ENCODE data around the gene TNS3. TPM values are rescaled to one million over a fixed set of nuclear protein-coding genes. Genes with fewer than 3 reads are reported as not detected.

The TNS3 gene
- total and polyA plus RNA-seq, 2 of the 13 experiments (the other 11 are each of a cell fraction or from before 2014, with no cell fraction given), result 52.9 to 55.7 TPM

DNA sequence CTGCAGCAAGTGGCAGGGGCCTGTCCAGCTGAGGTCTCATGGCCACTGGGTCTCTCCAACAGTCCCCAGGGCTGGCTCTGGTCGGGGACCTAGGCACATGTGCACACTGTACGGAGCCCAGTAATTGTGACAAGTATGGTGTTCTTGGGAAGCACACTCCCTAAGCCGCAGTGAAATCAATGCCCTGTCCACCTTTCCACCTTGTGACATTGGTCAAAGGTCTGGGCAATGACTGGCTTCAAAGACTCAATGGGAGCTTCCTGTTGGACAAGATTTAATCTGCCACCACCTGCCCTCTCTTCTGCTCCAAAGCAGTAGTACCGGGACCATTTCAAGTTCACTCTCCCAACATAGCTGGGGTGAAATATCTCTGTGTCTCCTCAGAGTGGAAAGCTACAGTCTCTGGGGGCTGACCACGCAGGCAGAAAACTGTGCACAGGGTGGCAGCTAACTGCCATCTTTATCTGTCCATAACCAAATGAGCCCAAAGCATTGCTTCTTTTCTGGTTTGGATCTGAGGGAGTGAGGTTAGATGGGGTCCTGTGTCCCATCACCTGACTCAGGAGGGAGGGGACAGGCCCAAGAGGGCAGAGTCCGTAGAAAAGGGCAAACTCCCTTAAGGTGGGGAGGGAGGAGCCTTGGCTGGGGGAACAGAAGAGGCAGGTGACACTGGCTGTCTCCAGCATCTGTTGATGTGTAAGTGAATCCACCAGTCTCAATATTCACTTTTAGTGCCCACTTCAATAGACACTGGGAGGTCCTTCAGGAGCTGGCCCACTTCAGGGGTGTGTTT lies 307.7 kb downstream of the TNS3 start:
- ChIA-PET POLR2A (no interaction called here), CTCF (ENCODE audit: low intra/inter-chr PET ratio, low total read pairs) (no interaction called here)
- ATAC-seq, result peak; percentile 43
- in situ Hi-C loops (cut with HindIII; ENCODE audit: extremely low pct_ligation_motif_present, low pct_unique_long_range_greater_than_20kb) (loop anchor here (25.0 kb wide), 1 partner anchor 838 kb away; no protein-coding TSS in a partner anchor), intact Hi-C loops (cut with micrococcal nuclease; ENCODE audit: unreplicated experiment) (no loop called here)
- Histone ChIP-seq H2AFZ (ENCODE audit: low read length) (no peak overlapping the region), H3K79me2 (ENCODE audit: insufficient read depth, low read length) (no peaks in the 10 kb centered on the region), H3K4me1 (ENCODE audit: insufficient read depth, low read length) (peaks cover 7% of the 10 kb centered on the region; the same call in 1 of the 2 replicates), H3K4me2 (ENCODE audit: low read depth, low read length) (no peak overlapping the region), H3K9ac (ENCODE audit: insufficient read depth, low read depth, low read length) (no peak overlapping the region), H4K20me1 (ENCODE audit: insufficient read depth, low read length) (no peaks in the 10 kb centered on the region; the same call in 1 of the 2 replicates), H3K4me3 (replicated peaks in 1 of 3; ENCODE audit: insufficient read depth in 1 of 3, low read depth in 2 of 3, low read length in 3 of 3) (no peak overlapping the region), H3K27me3 (ENCODE audit: control insufficient read depth in 1 of 2, insufficient read depth in 2 of 2, low read length in 2 of 2) (no peaks in the 10 kb centered on the region), H3K9me3 (ENCODE audit: low read length) (no peaks in the 10 kb centered on the region), H3K36me3 (replicated peaks in 1 of 2; ENCODE audit: control insufficient read depth in 1 of 2, insufficient read depth in 2 of 2, low read length in 2 of 2) (peaks cover 15 to 31% of the 10 kb centered on the region in 2 experiments; a peak in 4 of 5 replicates), H3K27ac (ENCODE audit: extremely low read length, insufficient read depth, low read length) (no peak overlapping the region)
- no peak for FAIRE-seq
- BruUV-seq (replicated peaks), result no TSS peak
- DNase-seq (ENCODE audit: low spot score), result no peak
- 81% methylated on average over 3 of the region's 6 CpGs for WGBS (ENCODE audit: low lambda C conversion rate)
- TF ChIP-seq ZNF614 (CRISPR knock-in tag; IDR thresholded peaks at IDR 0.05; ENCODE audit: borderline replicate concordance), result no peak
- no peak for TF ChIP-seq ZNF678 (CRISPR knock-in tag; IDR thresholded peaks at IDR 0.05)
- TF ChIP-seq, protein P1, sequence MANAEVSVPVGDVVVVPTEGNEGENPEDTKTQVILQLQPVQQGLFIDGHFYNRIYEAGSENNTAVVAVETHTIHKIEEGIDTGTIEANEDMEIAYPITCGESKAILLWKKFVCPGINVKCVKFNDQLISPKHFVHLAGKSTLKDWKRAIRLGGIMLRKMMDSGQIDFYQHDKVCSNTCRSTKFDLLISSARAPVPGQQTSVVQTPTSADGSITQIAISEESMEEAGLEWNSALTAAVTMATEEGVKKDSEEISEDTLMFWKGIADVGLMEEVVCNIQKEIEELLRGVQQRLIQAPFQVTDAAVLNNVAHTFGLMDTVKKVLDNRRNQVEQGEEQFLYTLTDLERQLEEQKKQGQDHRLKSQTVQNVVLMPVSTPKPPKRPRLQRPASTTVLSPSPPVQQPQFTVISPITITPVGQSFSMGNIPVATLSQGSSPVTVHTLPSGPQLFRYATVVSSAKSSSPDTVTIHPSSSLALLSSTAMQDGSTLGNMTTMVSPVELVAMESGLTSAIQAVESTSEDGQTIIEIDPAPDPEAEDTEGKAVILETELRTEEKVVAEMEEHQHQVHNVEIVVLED (CRISPR knock-in tag; IDR thresholded peaks at IDR 0.05; ENCODE audit: borderline replicate concordance), result no peak
- no peak for TF ChIP-seq RXRB (CRISPR knock-in tag; IDR thresholded peaks at IDR 0.05; ENCODE audit: borderline replicate concordance)
- TF ChIP-seq ZNF329 (CRISPR knock-in tag; IDR thresholded peaks at IDR 0.05; ENCODE audit: low read depth), result no peak
- TF ChIP-seq ZNF501 (CRISPR knock-in tag; IDR thresholded peaks at IDR 0.05), result 0 out of 2 replicates have a peak, but pooled peaks have one; percentile 31
- TF ChIP-seq SAP130 (CRISPR knock-in tag; IDR thresholded peaks at IDR 0.05; ENCODE audit: low read depth), result no peak
- TF ChIP-seq TBL1XR1 (IDR thresholded peaks at IDR 0.05; ENCODE audit: borderline replicate concordance, low read length, partially characterized antibody), result no peak
- TF ChIP-seq, protein P2, sequence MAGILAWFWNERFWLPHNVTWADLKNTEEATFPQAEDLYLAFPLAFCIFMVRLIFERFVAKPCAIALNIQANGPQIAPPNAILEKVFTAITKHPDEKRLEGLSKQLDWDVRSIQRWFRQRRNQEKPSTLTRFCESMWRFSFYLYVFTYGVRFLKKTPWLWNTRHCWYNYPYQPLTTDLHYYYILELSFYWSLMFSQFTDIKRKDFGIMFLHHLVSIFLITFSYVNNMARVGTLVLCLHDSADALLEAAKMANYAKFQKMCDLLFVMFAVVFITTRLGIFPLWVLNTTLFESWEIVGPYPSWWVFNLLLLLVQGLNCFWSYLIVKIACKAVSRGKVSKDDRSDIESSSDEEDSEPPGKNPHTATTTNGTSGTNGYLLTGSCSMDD (CRISPR knock-in tag; IDR thresholded peaks at IDR 0.05), result no peak
- TF ChIP-seq AHR (CRISPR knock-in tag; IDR thresholded peaks at IDR 0.05), result no peak
- TF ChIP-seq POLR2AphosphoS5 (IDR thresholded peaks at IDR 0.05; ENCODE audit: low read depth, low read length), result peak; percentile 25; the same call in 1 of the 2 replicates
- peak; percentile 18; the same call in 1 of the 2 replicates for TF ChIP-seq PAF1 (CRISPR knock-in tag; IDR thresholded peaks at IDR 0.05)
- TF ChIP-seq ZNF205 (CRISPR knock-in tag; IDR thresholded peaks at IDR 0.05), result no peak
- no peak for TF ChIP-seq ADNP (CRISPR knock-in tag; IDR thresholded peaks at IDR 0.05)
- no peak for TF ChIP-seq ZNF20 (CRISPR knock-in tag; IDR thresholded peaks at IDR 0.05)
- TF ChIP-seq ZNF616 (CRISPR knock-in tag; IDR thresholded peaks at IDR 0.05; ENCODE audit: low read depth), result 0 out of 2 replicates have a peak, but pooled peaks have one; percentile 23
- TF ChIP-seq MED13 (CRISPR knock-in tag; IDR thresholded peaks at IDR 0.05), result no peak
- TF ChIP-seq POLR2A (IDR thresholded peaks at IDR 0.05; ENCODE audit: insufficient read depth in 1 of 2, low read depth in 2 of 2, low read length in 2 of 2), result no peak; a peak in 1 of 4 replicates
- no peak for TF ChIP-seq RELA (CRISPR knock-in tag; IDR thresholded peaks at IDR 0.05)
- no peak for TF ChIP-seq MBNL3 (CRISPR knock-in tag; conservative IDR thresholded peaks at IDR 0.05)

Measured in HepG2 (cell line).